Heart left ventricle (tissue), 13 donors: ENCODE data around the gene OTUD4.

Source experiments
- POLR2A ChIP-seq, 2 donors: fragments of 450-650 bp; IDR thresholded peaks; one replicate each; pipeline ENCODE4 v1.6.1; 2017; ENCODE audit warnings: antibody characterized with exemption in 2 of 2, mild to moderate bottlenecking in 2 of 2, moderate library complexity in 2 of 2
- TF ChIP-seq, protein P1 (sequence below), 12 donors: fragments of 200-600 bp; sonication (generic) in 4 of 12; IDR thresholded peaks; one replicate each; pipeline versions ENCODE4 v1.5.0 to v1.8.0; 2018 to 2022; ENCODE audit warnings: antibody characterized with exemption in 12 of 12, mild to moderate bottlenecking in 5 of 12
- donor health status: ischemic (EF 13 %, LVEDD 7.1; RV severe dilation, severe dysfunction).
- donor health status: DM: no; HTN: yes; CAD: no.
- donor health status: DM: no; HTN: no; CAD: no.
- donor health status: ischemic (EF 25% LVEDD 6.9; RV normal size, moderate dysfunction).
- donor health status: ischemic (EF 25% LVEDD 5.7; RV mildly dilated, moderate dysfunction).
- donor health status: ischemic (EF 35%, LVEDD 5.7; RV mildly dilated, moderate dysfunction).
- donor health status: nonischemic (EF 11% LVEDD 7.7; RV severe dilation, severe dysfunction).
- donor health status: DM: yes; HTN: yes; CAD: no.
- donor health status: PGD.
- donor health status: ischemic (EF 29% LVEDD 5.4; RV normal size, mild dysfunction).
- donor health status: nonischemic (EF 23%, LVEDD 6.1; RV moderate dilation, normal function).

DNA sequence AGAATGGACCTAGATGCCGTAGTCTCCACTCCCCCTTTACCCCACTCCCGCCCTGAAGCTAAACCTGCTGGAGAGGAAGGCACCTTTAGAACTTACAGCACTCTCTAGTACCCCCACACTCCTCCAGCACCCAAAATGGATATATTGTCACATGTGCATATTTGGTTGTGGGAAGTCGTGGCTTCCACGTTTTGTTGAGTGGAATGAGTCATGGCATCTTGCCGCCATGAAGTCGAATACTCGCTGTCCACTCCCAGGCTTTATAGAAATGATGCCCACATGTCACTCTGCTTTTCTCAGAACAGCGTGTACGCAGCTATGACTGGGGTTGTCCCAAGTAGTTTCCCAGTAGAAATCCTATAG, 81.7 kb downstream of the OTUD4 start:
- TF ChIP-seq, protein P1, sequence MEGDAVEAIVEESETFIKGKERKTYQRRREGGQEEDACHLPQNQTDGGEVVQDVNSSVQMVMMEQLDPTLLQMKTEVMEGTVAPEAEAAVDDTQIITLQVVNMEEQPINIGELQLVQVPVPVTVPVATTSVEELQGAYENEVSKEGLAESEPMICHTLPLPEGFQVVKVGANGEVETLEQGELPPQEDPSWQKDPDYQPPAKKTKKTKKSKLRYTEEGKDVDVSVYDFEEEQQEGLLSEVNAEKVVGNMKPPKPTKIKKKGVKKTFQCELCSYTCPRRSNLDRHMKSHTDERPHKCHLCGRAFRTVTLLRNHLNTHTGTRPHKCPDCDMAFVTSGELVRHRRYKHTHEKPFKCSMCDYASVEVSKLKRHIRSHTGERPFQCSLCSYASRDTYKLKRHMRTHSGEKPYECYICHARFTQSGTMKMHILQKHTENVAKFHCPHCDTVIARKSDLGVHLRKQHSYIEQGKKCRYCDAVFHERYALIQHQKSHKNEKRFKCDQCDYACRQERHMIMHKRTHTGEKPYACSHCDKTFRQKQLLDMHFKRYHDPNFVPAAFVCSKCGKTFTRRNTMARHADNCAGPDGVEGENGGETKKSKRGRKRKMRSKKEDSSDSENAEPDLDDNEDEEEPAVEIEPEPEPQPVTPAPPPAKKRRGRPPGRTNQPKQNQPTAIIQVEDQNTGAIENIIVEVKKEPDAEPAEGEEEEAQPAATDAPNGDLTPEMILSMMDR (IDR thresholded peaks at IDR 0.05) = no peak
- no peak for TF ChIP-seq POLR2A (IDR thresholded peaks at IDR 0.05)
